H4 (cell line): ENCODE data around the gene DRAXIN. TPM values are rescaled to one million over a fixed set of nuclear protein-coding genes. Genes with fewer than 3 reads are reported as not detected.

ENCODE experiments used
- DNase-seq: peaks from one replicate; pipeline ENCODE4 v3.0.0-alpha.2; 2015; ENCODE audit warnings: low spot score
- total RNA-seq: library from RNA; depleted of rRNA; stranded (reverse); fragments of >200 nt; shearing (Covaris generic); gene quantifications from 2 replicates; pipeline ENCODE4 v1.2.3, GENCODE V29; 2014

The DRAXIN gene
- total RNA-seq, 1 experiment from 2014 or later, result not detected

DNA sequence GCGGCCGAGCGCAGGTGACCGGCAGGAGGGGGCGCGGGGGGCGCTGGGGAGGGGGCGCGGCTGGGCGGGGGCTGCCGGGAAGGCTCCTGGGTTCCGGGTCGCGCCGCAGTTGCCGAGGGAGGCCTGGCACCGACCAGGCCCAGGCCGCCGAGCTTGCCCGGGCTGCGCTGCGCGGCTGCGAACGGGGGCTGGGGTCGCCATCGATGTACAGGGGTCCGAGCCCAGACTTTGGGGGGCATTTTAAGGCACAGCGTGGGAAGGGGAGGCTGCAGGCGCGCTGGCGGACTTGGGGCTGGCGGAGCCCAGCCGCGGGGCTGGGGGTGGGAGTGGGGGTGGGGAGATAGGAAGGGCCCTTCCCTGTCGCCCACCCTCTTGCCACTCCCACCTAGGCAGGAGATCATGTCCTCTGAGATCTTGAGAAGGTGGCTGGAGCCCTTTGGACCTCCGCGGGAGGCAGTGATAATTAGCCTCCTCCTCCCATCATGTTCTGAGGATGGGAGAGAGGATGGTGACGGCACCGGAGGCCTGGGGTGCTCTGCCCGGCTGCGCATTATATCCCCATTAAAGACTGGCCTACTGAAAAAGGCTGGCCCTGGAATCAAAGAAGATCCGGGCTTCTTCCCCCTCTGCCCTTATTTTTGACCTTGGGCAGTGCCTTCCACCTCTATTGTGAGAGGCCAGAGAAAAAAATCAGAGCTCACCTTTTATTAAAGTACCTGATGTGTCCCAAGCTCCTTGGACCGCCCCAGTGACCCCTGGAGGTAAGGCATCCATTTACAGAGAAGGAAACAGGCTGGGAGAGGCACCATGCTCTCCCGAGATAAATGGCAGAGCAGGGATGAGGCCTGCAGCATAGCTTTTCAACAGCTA is 36.3 kb upstream of the DRAXIN start:
- DNase-seq, result no peak

DNA sequence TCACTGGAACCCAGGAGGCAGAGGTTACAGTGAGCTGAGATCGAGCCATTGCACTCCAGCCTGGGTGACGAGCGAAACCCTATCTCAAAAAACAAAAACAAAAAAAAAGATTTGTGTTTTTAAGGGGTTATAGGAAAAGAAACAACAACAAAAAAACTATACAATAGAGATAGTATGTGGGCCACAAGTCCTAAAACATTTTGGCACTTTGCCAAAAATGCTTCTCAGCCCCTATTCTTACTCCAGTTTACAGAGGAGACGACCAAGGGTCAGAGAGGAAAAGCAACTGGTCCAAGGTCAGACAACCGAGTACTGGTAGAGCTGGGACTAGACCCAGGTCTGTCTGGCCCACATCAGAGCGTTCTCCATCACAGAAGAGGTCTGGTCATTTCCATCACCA is 33.9 kb upstream of the DRAXIN start:
- no peak for DNase-seq

- DNase-seq, result no peak
Measured at GRCh38 chr1:11658542-11658941, 33.0 kb upstream of the DRAXIN start.

- DNase-seq, result no peak
Measured at GRCh38 chr1:11659748-11660147, 31.8 kb upstream of the DRAXIN start.

- no peak for DNase-seq
Measured at GRCh38 chr1:11661103-11661502, 30.4 kb upstream of the DRAXIN start.

- no peak for DNase-seq
Measured at GRCh38 chr1:11664336-11665065, 27.0 kb upstream of the DRAXIN start.

- DNase-seq, result no peak
Measured at GRCh38 chr1:11668516-11668915, 23.0 kb upstream of the DRAXIN start.

DNA sequence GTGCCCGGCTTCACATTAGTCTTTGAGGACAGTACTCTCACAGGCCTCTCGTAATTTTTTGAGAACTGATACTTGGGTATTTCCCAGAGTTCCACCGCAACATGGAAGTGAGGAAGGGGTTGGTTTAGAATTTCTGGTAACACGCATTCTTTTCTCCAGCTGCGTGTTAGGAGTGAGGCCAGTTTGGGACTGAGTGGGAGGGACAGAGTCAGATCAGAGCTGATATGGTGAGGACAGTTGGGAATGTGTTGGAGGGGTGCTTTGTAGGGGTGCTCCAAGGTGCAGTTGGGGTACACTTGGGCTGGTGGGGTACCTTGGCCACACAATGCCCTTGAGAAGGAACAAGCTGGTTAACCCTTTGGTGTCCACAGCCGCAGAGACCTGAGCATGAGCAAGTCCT is 20.8 kb upstream of the DRAXIN start:
- DNase-seq, result no peak

GRCh38 chr1:11671205-11671543 is 20.3 kb upstream of the DRAXIN start:
- no peak for DNase-seq

DNA sequence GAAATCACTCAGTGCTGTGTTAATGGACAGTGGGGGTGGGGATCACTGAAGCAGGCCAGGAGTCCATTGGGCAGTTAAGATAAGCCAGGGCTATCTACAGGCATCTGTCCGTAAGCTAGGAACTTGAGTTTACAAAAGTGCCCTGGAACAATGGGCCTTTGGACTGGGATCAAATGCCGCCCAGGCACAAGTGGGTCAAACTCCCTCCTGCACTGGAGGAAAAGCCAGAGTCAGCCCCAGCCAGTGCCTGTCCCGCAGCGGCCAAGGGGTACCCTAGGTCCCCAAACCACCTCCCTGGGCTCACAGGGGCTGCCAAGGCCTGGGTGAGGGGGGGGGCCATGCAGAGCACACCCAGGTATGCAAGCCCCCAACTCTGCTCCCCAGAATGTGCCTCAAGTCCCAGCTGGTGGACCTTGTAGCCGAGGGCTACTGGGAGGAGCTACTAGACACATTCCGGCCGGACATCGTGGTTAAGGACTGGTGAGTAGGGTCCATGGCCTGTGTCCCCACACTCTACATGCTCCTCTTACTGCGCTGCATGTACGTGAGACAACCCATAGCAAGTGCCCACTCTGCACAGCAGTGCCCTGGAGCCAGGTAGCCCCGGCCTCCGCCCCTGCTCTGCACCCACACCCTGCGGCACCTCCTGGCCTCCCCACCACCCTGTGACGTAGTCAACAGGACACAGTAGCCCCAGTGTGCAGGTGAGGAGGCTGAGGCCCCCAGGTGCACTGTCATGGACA is 19.8 kb upstream of the DRAXIN start:
- no peak for DNase-seq

DNA sequence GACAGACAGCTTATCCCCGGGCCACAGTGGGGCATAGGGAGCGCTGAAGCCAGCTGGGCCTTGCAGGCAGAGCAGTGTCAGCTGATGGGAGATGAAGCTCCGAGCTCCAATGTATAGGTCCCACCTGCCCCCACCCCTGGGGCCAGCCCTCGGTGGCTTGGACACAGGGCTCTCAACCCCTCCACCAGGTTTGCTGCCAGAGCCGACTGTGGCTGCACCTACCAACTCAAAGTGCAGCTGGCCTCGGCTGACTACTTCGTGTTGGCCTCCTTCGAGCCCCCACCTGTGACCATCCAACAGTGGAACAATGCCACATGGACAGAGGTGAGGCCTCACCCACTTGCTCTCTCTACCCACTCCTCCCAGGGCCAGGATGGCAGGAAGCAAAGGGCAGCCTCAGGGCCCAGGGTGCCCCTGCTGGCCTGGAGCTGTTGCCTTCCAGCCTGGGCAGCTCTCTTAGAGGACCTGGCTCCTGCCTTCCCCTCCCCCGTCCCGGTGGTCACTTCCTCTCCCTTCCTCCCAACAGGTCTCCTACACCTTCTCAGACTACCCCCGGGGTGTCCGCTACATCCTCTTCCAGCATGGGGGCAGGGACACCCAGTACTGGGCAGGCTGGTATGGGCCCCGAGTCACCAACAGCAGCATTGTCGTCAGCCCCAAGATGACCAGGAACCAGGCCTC is 18.3 kb upstream of the DRAXIN start:
- no peak for DNase-seq

DNA sequence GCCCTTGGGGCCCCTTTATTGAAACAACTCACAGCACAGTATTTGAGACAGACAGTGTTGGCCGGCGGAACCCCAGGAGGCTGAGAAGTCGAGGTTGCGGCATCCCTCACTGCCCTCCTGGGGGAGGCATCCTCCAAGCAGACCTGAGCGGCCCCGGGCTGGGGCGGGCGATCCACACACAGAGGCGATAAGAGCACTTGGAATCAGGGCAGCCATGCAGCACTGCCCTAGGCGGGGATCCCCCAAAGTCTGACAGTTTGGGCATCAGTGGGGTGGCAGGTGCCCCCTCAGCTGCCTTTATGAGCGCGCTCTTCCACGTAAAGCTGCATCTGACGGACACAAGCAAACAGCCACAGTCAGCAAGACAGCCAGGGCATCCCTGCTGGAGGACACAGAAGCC is 17.0 kb upstream of the DRAXIN start:
- no peak for DNase-seq

GRCh38 chr1:11675325-11675724 is 16.2 kb upstream of the DRAXIN start:
- no peak for DNase-seq

DNA sequence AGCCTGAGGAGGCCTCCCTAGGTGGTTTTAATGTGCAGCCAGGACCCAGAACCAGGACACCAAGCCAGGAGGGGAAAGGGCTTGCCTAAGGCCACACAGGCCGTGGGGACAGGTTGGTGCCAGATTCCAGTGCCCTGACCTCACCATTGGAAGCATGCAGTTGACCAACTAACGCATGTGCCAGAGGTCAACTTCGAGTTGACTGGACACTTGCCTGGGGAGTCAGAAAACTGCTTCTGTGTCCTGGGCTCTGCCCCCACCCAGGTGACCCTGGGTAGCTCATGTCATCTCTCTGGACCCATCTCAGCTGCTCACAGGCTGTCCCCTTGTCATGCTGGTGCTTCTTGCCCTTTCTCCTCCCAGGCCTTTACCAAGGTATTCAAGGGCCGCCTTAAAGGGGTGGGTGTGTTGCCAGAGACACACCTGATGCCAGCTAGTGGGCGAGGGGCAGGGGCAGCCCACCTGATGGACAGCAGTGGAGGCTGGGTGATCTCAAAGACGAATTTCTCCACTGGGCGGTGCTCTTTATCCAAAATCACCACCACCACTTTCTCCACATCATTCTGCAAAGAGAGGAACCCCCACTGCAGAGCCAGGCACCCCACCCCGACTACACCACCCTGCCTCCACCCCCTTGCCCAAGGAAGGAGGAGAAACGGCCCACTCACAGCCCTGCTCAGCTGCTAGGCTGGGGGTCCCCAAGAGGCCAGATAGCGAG is 15.0 kb upstream of the DRAXIN start:
- no peak for DNase-seq

DNA sequence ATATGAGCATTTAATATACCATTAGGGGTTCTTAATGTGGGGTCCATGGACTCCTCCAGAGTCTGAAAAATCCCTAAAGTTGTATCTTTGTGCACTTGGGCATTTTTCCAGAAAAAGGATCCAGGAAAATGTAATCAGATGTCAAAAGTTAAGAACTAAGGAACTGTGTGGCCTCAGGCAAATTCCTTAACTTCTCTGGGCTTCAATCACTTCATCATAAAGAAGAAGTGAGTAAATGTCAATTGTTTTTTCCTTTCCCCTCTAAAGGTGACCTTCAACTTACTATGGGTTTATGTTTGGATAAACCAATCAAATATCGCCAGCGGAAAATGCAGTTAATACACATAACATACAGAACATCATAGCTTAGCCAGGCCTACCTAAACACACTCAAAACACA is 13.1 kb upstream of the DRAXIN start:
- DNase-seq, result no peak

DNA sequence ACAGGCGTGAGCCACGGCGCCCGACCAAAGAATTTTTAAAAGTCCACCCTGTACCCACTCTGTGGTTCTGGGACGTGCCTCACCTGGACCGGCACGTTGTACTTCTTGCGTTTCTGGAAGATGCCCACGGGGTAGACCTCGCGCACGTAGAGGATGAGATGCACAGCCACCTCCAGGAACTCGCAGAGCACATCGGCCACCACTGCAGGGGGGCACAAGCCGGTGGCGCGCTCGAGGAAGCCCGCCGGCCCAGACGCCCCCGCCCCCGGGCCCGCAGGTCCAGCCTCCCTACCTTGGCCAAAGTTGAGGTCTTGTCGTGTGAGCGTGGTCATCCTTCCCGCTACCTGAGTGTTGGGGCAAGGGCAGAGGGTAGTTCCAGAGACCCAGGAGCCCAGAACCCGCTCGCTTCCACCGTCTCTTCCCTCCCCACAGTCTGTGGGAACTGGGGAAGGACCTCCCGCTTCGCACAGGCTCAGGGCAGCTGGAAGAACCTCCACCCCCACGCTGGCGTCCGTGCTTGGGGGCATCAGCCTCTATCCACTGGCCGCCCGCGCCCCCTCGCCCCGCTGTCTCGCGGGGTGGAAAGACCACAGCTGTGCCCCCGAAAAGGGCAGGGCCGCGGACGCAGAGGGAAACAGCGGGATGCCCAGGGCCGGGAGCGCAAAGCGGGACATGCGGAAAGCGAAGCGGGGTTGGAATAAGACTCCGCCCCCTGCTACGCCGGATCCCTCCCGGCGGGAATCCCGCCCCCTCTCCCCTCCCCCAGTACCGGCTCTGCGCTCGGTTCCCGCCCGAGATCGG is 11.0 kb upstream of the DRAXIN start:
- no peak for DNase-seq

GRCh38 chr1:11681071-11681771 is 10.3 kb upstream of the DRAXIN start, which contains the start of gene MAD2L2:
Gene MAD2L2 (minus strand): TSS chr1:11681148. CDS start chr1:11680601, 547 bp downstream.
- peak; percentile 84 for DNase-seq

GRCh38 chr1:11682287-11682771 is 9.2 kb upstream of the DRAXIN start:
- no peak for DNase-seq

DNA sequence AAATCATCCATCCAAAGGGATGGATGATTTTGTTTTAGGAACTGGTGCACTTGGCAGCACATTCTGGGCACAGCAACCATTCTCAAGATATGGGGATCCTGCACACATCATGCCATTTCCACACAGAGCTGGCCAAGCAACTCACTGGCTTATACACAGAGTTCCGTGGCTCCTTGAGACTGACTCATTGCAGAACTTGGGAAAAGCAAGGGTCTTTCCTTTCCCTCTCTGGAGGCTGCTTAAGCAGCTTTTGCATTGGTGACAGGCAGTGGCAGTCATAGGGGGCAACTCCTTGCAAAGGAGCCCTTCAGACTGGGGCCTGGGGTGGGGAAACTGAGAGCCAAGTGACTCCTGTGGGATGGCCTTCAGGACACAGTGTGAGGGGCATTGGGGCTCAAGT is 8.7 kb upstream of the DRAXIN start:
- no peak for DNase-seq

GRCh38 chr1:11684070-11684469 is 7.4 kb upstream of the DRAXIN start:
- no peak for DNase-seq
